Keratinocyte (primary cell): Measurements from ENCODE around the gene TRIM45. TPM values are rescaled to one million over a fixed set of nuclear protein-coding genes. Genes with fewer than 3 reads are reported as not detected.

Experiments used
- DNase-seq: peaks from one replicate; pipeline ENCODE4 v3.0.0-alpha.2; 2011; ENCODE audit warnings: low read depth, missing footprints, low spot score
- FAIRE-seq: peaks from 2 replicates; lab custom pipeline; 2011; peaks lifted over from hg19 to GRCh38; lab: Jason Lieb, UNC
- H2AFZ ChIP-seq: 2 replicates; pipeline ENCODE4 v1.6.0; 2012; ENCODE audit warnings: low read length, control low read depth, inconsistent platforms; ENCODE audit not compliant: control insufficient read depth
- H3K27ac ChIP-seq: 2 replicates; pipeline ENCODE4 v1.5.1; 2011; ENCODE audit warnings: low read length; ENCODE audit not compliant: control insufficient read depth, insufficient read depth
- H3K27me3 ChIP-seq: 3 replicates; pipeline ENCODE4 v1.6.0; 2011; ENCODE audit warnings: low read length; ENCODE audit not compliant: control insufficient read depth, insufficient read depth; ENCODE audit errors: extremely low read depth
- H3K36me3 ChIP-seq, 2 experiments: 2 replicates in 1 of 2; 3 replicates in 1 of 2; pipeline ENCODE4 v1.5.1; 2011; ENCODE audit warnings: low read length in 2 of 2, mild to moderate bottlenecking in 1 of 2; ENCODE audit not compliant: control insufficient read depth in 2 of 2, insufficient read depth in 2 of 2; ENCODE audit errors: extremely low read depth in 1 of 2
- H3K4me1 ChIP-seq: 3 replicates; pipeline ENCODE4 v1.5.1; 2011; ENCODE audit warnings: low read length; ENCODE audit not compliant: control insufficient read depth, insufficient read depth; ENCODE audit errors: extremely low read depth
- H3K4me2 ChIP-seq: 3 replicates; pipeline ENCODE4 v1.6.0; 2011; ENCODE audit warnings: low read depth, low read length; ENCODE audit not compliant: control insufficient read depth, insufficient read depth; ENCODE audit errors: extremely low read depth
- H3K4me3 ChIP-seq, 3 experiments: fragments of 200-600 bp in 1 of 3; sonication (generic) in 1 of 3; 2 replicates in 2 of 3; 3 replicates in 1 of 3; pipeline ENCODE4 v1.5.1; 2011 to 2016; ENCODE audit warnings: low read length in 3 of 3, mild to moderate bottlenecking in 3 of 3, control low read depth in 2 of 3, inconsistent platforms in 1 of 3, low read depth in 1 of 3, mixed read lengths in 1 of 3, mixed run types in 1 of 3, moderate library complexity in 1 of 3; ENCODE audit not compliant: control insufficient read depth in 2 of 3, insufficient read depth in 2 of 3; ENCODE audit errors: extremely low read depth in 1 of 3
- H3K79me2 ChIP-seq: 2 replicates; pipeline ENCODE4 v1.6.0; 2012; ENCODE audit warnings: low read length; ENCODE audit not compliant: control insufficient read depth, insufficient read depth
- H3K9ac ChIP-seq: 3 replicates; pipeline ENCODE4 v1.6.0; 2011; ENCODE audit warnings: low read length; ENCODE audit not compliant: control insufficient read depth, insufficient read depth; ENCODE audit errors: extremely low read depth
- H3K9me1 ChIP-seq: 3 replicates; pipeline ENCODE4 v1.6.0; 2011; ENCODE audit warnings: low read length; ENCODE audit not compliant: control insufficient read depth, insufficient read depth; ENCODE audit errors: extremely low read depth
- H3K9me3 ChIP-seq: 2 replicates; pipeline ENCODE4 v1.5.1; 2012; ENCODE audit warnings: low read depth, low read length; ENCODE audit not compliant: control insufficient read depth
- H4K20me1 ChIP-seq: 3 replicates; pipeline ENCODE4 v1.6.0; 2011; ENCODE audit warnings: low read length; ENCODE audit not compliant: control insufficient read depth, insufficient read depth; ENCODE audit errors: extremely low read depth
- CTCF ChIP-seq, 3 experiments: IDR thresholded peaks in 1 of 3; conservative IDR thresholded peaks in 1 of 3; optimal IDR thresholded peaks in 1 of 3; 2 replicates in 2 of 3; 3 replicates in 1 of 3; pipeline versions ENCODE3 to v1.5.1; 2011; ENCODE audit warnings: low read length in 3 of 3, mild to moderate bottlenecking in 3 of 3, moderate library complexity in 2 of 3, control low read depth in 1 of 3, inconsistent platforms in 1 of 3; ENCODE audit not compliant: insufficient read depth in 2 of 3; ENCODE audit errors: extremely low read depth in 1 of 3
- EZH2 ChIP-seq: IDR thresholded peaks from one replicate; pipeline ENCODE4 v1.6.1; 2012; ENCODE audit warnings: inconsistent platforms, mild to moderate bottlenecking, low read length, moderate library complexity
- dilution Hi-C: fragments of 300-500 bp; cut with MboI; formaldehyde crosslinking; loops from one replicate; pipeline ENCODE4 v1.7.0; 2020; ENCODE audit warnings: low sequenced_read_pairs; ENCODE audit not compliant: extremely low pct_ligation_motif_present
- polyA plus RNA-seq, 5 experiments: library from polyadenylated mRNA; depleted of rRNA in 3 of 5; stranded (reverse) in 3 of 5; stranded (forward) in 1 of 5; unstranded in 1 of 5; fragments of >200 nt; gene quantifications; 1 replicate in 1 of 5; 2 replicates in 3 of 5; 3 replicates in 1 of 5; pipeline versions ENCODE4 v1.2.1 to v1.2.3, GENCODE V29; 2011 to 2012; ENCODE audit warnings: missing spikeins in 2 of 5, low read depth in 1 of 5, low replicate concordance in 1 of 5

Gene TRIM45
- polyA plus RNA-seq, 1 donor (not counting 4 experiments of a cell fraction or from before 2014, with no cell fraction given), result 2.7 TPM

- H3K4me3 ChIP-seq, result no peak overlapping the region
- H3K27me3 ChIP-seq, result no peaks in the 10 kb centered on the region
- no peaks in the 10 kb centered on the region for H3K79me2 ChIP-seq
- no peaks in the 10 kb centered on the region for H4K20me1 ChIP-seq
- no peaks in the 10 kb centered on the region for H3K9me3 ChIP-seq
- no peak overlapping the region for H3K9ac ChIP-seq
- DNase-seq, result no peak
- H3K36me3 ChIP-seq, result peaks cover 8 to 21% of the 10 kb centered on the region in 2 experiments
- no peak for FAIRE-seq
- no peak for TF ChIP-seq CTCF (optimal IDR thresholded peaks at IDR 0.05 in 1 of 3, IDR thresholded peaks at IDR 0.05 in 1 of 3, conservative IDR thresholded peaks at IDR 0.05 in 1 of 3; ENCODE audit: extremely low read depth in 1 of 3, insufficient read depth in 2 of 3, low read length in 3 of 3)
- TF ChIP-seq EZH2, result no peak
- no peaks in the 10 kb centered on the region for H3K9me1 ChIP-seq
- H3K4me2 ChIP-seq, result no peak overlapping the region
- no peaks in the 10 kb centered on the region for H3K4me1 ChIP-seq
- no peak overlapping the region for H2AFZ ChIP-seq
- dilution Hi-C loops, result no loop called here
- H3K27ac ChIP-seq, result no peak overlapping the region
These were observed 37.3 kb downstream of the TRIM45 start for GRCh38 chr1:117084231-117084630.

GRCh38 chr1:117079737-117080136 lies 41.8 kb downstream of the TRIM45 start:
- no peaks in the 10 kb centered on the region for H3K27me3 ChIP-seq
- dilution Hi-C loops, result no loop called here
- no peak overlapping the region for H3K9ac ChIP-seq
- H3K9me1 ChIP-seq, result no peaks in the 10 kb centered on the region
- H3K4me1 ChIP-seq, result peaks cover 12% of the 10 kb centered on the region
- H3K9me3 ChIP-seq, result no peaks in the 10 kb centered on the region
- no peaks in the 10 kb centered on the region for H4K20me1 ChIP-seq
- no peak for FAIRE-seq
- H3K4me2 ChIP-seq, result no peak overlapping the region
- DNase-seq, result no peak
- TF ChIP-seq CTCF (optimal IDR thresholded peaks at IDR 0.05 in 1 of 3, IDR thresholded peaks at IDR 0.05 in 1 of 3, conservative IDR thresholded peaks at IDR 0.05 in 1 of 3; ENCODE audit: extremely low read depth in 1 of 3, insufficient read depth in 2 of 3, low read length in 3 of 3), result no peak
- TF ChIP-seq EZH2, result no peak
- no peak overlapping the region for H2AFZ ChIP-seq
- no peak overlapping the region for H3K4me3 ChIP-seq
- H3K27ac ChIP-seq, result no peak overlapping the region
- H3K36me3 ChIP-seq, result peaks cover 19 to 46% of the 10 kb centered on the region in 2 experiments
- H3K79me2 ChIP-seq, result no peaks in the 10 kb centered on the region
